Activated naive CD4-positive, alpha-beta T cell treated with anti-CD3 and anti-CD28 coated beads, Interleukin-2, amount 10 ng/mL, durations not matched to agents 5 hours and 36 hours (primary cell): ENCODE data around the gene ZMAT5. TPM values are rescaled to one million over a fixed set of nuclear protein-coding genes. Genes with fewer than 3 reads are reported as not detected.

Experiments used
- total RNA-seq, 2 experiments: library from RNA; stranded (reverse); gene quantifications; one replicate each; pipeline ENCODE4 v1.2.3, GENCODE V29; 2021

The ZMAT5 gene
- total RNA-seq: 10 to 100 TPM; 17.3 to 21.9 TPM

GRCh38 chr22:29766632-29767170 lies at the start of gene ZMAT5:
TSS of gene ZMAT5 (minus strand) at chr22:29767007. CDS start at chr22:29748544, 18,463 bp downstream.

GRCh38 chr22:29767171-29768051 lies 604 bp upstream of the ZMAT5 start, which contains the start of gene UQCR10:
TSS of gene UQCR10 (plus strand) at chr22:29767369. CDS start at chr22:29767399, 30 bp downstream.

GRCh38 chr22:29719899-29720645 lies 46.7 kb downstream of the ZMAT5 start, which contains the start of gene CABP7:
TSS of gene CABP7 (plus strand) at chr22:29720003. CDS start at chr22:29720425, 422 bp downstream.

Other genes starting within 250 kb of the ZMAT5 start
- gene THOC5, start 213.2 kb downstream of the ZMAT5 start, total RNA-seq: 10 to 100 TPM; 47.4 to 51.5 TPM
- gene NIPSNAP1, start 185.9 kb downstream of the ZMAT5 start, total RNA-seq: 10 to 100 TPM; 40.6 to 41.2 TPM
- 10 to 100 TPM; 48.9 to 52.0 TPM for gene NF2, start 163.4 kb downstream of the ZMAT5 start, total RNA-seq
- under 1 TPM in 1 of 2 experiments, not detected in 1; 0.07 TPM for gene CABP7, start 47.0 kb downstream of the ZMAT5 start, total RNA-seq
- gene UQCR10, start 362 bp upstream of the ZMAT5 start, total RNA-seq: 10 to 100 TPM; 77.1 to 78.0 TPM
- 10 to 100 TPM; 78.2 to 78.5 TPM for gene ASCC2, start 71.3 kb upstream of the ZMAT5 start, total RNA-seq
- gene MTMR3, start 116.2 kb upstream of the ZMAT5 start, total RNA-seq: 10 to 100 TPM; 28.6 to 34.8 TPM